KBM-7 (cell line): ENCODE results near the gene ATP5PF.
"Not testable (repeated sequence)": the region's sequence is repeated elsewhere in the genome, so short reads cannot be mapped to it uniquely, and the experiment has no call there.

ENCODE experiments used
- DNase-seq: peaks from one replicate; pipeline ENCODE4 v3.0.0-alpha.2; 2015
- in situ Hi-C: fragments of 300-500 bp; cut with MboI; formaldehyde crosslinking; loops from 2 replicates; pipeline ENCODE4 v1.14.3; 2020; ENCODE audit warnings: low sequenced_read_pairs, low pct_unique_long_range_greater_than_20kb, mixed read lengths

The ATP5PF gene, protein sequence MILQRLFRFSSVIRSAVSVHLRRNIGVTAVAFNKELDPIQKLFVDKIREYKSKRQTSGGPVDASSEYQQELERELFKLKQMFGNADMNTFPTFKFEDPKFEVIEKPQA

DNA sequence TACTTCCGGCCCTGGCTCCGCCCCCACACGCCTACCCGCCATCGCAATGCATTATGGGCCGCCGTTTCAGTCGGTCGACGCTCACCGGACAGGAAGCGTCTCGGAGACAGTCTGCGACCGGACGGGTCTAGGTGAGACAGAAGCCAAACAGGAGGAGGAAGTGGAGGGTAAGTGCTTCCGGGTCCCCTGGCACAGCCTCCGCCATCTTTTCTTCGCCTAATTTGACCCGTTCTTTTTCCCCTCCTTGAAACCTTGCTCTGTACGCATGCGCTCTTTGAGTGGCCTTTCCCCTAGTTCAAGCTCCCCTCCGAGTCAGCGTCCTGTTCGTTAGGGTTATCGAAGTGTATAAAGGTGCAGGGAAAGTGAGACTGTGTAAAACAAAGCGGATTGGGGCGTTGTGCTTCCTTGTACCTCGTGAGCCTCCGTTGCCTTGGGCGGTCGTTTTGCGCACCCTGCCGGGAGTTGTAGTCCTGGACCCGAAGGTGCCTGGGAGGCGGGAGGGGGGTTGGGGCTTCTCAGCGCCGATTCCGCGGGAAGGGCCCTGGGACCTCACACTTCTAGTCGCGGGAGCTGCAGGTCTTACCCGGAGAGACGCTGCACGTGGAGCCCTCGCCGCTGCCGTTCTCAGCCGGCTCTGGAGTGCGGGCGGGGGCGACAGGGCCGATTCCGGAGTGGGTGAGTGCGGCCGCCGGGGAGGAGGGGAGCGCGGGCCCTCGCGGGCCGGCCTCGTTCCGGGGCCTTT lies at the start of gene ATP5PF, which contains the start of gene GABPA:
ATP5PF (minus strand) TSS at position 1 of the 742 bp plus-strand sequence. CDS start 5,110 bp downstream, outside the sequence.
GABPA (plus strand) TSS at position 69 of the 742 bp plus-strand sequence. CDS start 6,627 bp downstream, outside the sequence.
- in situ Hi-C loops: no loop called here
- peak; percentile 99 for DNase-seq

DNA sequence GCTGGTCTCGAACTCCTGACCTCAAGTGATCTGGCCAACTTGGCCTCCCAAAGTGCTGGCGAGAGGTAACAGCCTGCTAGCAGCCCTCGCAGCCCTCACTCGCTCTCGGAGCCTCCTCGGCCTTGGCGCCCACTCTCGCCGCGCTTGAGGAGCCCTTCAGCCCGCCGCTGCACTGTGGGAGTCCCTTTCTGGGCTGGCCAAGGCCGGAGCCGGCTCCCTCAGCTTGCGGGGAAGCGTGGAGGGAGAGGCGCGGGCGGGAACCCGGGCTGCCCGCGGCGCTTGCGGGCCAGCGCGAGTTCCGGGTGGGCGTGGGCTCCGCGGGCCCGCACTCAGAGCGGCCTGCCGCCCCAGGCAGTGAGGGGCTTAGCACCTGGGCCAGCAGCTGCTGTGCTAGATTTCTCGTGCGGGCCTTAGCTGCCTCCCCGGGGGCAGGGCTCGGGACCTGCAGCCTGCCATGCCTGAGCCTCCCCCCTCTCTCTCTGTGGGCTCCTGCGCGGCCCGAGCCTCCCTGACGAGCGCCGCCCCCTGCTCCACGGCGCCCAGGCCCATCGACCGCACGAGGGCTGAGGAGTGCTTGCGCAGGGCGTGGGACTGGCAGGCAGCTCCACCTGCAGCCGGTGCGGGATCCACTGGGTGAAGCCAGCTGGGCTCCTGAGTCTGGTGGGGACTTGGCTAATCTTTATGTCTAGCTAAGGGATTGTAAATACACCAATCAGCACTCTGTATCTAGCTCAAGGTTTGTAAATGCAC lies 43.6 kb upstream of the ATP5PF start:
- in situ Hi-C loops, DNase-seq: not testable (repeated sequence)

DNA sequence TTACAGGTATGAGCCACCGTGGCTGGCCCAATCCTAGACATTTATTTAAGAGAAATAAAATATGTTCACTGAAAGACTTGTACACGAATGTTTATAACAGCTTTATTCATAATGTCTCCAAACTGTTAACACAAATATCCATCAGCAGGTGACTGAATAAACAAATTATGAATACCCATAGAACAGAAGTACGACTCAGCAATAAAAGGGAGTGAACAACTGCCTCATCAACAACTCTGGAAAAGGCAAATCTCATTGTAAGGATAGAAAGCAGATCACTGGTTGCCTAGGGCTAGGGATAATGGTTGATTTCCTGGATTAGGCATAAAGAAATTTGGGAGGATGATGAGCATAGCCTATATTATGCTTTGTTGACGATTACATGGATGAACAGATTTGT lies 41.7 kb upstream of the ATP5PF start:
- no peak for DNase-seq
- in situ Hi-C loops: no loop called here

DNA sequence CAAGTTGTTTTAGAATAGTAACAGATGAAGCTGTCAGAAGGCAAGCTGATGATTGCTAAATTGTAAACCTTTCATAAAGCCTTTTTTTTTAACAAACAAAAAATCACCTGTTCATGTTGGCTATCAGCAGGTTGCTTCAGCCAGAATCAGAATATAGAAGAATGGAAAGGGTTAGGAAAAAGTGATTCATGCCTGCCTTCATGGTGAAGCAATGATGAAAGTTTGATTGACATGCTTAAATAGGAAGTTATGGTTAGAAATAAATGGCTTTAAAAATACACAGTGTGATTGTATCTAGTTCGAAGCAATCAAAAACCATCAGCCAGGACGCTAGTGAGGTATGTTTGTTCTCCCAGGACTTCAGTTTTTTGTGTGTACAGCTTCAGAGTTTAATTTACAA lies 38.0 kb upstream of the ATP5PF start:
- DNase-seq: peak; percentile 48
- in situ Hi-C loops: no loop called here

DNA sequence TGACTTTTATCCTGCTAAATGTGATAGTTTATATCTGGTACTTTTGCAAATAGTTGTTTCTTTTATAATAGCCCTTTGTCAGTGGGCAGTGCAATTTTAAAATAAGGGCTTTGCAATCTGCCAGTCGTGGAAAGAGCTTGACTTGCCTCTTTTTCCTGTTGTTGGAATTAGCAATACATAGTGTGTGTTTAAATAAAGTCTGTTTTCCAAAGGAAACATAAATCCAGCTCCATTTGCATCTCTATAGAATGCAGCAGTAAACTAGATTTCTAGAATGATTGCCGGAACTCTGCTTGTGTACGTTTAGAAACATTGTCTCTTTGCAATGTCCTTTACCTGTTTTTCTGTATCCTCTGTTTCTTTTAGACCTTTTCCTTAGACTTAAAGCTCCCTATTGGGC lies 33.2 kb upstream of the ATP5PF start:
- in situ Hi-C loops: no loop called here
- no peak for DNase-seq

DNA sequence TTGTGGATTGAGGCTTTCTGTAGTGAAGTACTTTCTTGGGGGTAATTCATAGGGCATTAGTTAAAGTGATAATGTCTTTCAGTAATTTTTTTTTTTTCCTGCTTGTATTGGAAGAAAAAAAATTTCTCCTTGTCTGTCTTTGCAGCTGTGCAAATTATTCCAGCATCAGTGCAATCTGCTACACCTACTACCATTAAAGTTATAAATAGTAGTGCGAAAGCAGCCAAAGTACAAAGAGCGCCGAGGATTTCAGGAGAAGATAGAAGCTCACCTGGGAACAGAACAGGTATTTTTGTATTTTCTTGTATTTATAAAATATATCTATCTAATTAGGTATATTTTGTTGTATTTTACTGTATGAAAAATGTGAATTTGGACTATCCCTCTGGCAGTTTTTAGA lies 29.4 kb upstream of the ATP5PF start:
- in situ Hi-C loops: no loop called here
- DNase-seq: no peak

DNA sequence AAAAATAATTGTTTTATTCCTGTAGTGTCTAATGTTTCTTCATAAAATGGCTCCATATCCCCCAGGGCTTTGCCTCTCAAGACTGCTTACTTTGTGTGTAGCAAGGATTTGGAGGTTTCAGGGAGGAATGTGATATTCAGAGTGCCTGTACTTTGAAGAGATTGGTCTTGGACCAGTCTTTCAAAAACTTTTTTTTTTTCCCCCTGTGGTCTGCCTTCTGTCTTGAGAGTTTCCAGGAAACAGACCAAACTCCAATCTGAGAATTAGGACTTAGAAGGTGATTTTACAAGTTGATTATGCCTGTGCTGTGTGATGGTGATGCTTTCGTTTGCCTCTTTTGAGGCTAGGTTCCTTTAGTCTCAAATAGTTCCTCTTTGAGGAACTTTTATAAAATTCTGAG lies 26.0 kb upstream of the ATP5PF start:
- DNase-seq: no peak
- in situ Hi-C loops: no loop called here

DNA sequence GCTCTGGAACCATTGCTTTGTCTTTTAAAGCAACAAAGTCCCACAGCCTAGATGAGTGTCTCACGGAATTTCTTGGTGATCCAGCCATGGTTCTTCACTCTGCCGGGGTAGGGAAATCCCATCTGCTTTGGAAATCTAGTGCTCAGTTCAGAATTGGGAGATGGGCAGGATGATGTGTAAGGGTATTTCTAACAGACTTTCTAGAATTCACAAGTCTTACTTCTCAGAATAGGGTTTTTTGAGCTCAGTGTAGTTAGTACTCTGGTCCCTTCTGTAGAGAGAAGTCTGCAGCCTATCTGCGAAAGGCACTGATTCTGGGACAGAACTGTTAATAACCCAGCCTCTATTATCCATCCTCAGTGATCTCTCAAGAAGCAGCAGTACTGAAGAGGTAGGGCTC lies 25.4 kb upstream of the ATP5PF start:
- in situ Hi-C loops: no loop called here
- DNase-seq: no peak

DNA sequence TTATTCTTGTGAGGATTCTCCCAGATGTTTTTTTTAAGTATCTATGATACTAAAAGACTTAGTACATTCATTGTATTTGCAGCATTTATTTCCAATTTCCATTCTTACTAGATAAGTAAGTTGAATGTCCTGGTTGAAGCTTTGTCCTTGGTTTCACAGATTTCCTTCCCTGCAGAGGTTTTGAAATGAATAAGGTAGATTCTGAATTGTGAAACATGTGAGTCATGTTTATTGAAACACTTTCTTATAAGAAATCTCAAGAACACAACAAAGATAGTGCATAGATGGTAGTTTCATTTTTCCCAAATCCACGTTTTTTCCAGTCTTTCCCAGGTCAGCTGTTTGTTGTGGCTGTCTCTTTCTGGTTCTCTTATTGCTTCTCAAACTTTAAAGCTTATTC lies 24.9 kb upstream of the ATP5PF start:
- DNase-seq: no peak
- in situ Hi-C loops: no loop called here

DNA sequence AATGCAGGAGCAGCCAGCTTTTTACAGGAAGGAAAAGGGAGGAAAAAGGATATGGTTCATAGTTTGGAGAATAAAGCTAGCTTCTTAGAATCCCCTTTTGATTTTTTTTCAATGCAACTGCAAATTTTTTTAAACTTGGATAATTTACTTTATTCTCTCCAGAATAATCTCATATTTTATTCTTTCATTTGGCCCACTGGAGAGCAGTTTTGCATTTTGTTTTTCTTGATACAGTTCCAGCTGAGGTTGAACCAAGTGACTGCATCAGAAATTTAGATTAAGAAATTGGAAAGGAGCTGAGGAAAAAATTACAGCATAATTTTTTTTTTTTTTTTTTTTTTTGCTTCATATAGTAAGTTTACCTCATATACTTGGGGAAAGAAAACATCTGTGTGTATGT lies 22.8 kb upstream of the ATP5PF start:
- in situ Hi-C loops: no loop called here
- DNase-seq: no peak

DNA sequence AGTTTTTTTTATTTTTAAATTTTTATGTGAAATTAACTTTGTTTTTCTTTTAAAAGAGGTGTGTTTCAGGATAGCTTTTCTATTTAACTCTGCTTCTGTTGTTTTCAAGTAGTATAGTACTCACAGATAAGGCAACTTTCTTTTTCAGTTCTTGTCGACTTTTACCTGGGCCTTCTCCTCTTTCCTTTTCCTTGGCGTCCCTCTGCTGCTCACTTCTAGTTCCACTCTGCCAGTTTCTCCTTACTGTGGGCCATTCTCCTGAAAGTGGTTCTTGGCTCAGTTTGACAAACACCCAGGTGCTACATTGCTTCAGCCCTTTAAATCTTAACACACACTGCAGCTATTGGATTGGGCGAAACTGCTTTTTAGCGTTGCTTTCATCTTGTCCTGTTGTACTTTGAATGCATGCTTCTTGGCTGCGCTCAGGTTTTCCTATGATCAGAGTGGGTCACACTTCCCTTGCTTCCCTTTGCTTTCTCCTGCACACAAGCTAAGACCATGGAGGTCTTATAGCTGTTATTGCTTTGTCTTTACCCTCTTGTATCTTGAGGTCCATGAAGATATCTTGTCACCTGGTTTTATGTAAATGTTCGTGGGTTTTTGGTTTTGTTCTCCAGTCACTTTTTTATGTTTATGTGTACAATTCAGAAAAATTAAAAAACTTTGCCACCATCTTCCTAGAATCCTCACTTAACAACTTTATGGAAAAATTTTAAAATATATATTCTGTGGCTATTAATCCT lies 21.7 kb upstream of the ATP5PF start:
- DNase-seq: no peak
- in situ Hi-C loops: no loop called here

DNA sequence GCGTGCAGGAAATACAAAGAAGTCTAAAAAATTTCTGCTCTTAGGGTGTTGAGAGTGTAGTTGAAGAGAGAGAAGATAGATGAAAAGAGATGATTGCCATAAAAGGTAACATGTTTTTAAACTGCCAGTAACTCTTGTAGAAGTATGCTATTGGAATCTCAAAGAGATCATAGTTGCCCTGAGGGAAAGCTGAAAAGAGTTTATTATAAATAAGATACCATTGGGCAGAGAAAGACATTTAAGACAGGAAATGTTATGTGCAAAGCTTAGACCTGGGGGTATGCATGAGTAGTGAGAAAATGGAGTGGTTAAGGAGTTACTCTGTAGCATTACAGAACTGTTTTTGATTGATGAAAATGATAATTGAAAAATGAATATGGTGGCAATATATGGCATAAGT lies 17.7 kb upstream of the ATP5PF start:
- in situ Hi-C loops: no loop called here
- no peak for DNase-seq

DNA sequence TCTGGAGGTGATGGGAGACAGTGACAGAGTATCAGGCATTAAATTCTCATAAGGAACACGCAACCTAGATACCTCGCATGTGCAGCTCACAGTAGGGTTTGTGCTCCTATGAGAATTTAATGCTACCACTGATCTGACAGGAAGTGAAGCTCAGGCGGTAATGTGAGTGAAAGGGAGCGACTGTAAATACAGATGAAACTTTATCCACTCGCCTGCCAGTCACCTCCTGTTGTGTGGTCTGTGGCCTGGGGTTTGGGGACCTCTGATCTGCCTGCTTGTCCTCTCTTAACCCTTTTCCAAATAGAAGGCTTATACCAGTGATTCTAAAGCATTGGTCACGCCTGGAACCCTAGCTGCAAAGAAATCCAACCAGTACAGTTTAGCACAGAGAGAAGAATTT lies 15.4 kb upstream of the ATP5PF start:
- in situ Hi-C loops: no loop called here
- DNase-seq: peak; percentile 59

DNA sequence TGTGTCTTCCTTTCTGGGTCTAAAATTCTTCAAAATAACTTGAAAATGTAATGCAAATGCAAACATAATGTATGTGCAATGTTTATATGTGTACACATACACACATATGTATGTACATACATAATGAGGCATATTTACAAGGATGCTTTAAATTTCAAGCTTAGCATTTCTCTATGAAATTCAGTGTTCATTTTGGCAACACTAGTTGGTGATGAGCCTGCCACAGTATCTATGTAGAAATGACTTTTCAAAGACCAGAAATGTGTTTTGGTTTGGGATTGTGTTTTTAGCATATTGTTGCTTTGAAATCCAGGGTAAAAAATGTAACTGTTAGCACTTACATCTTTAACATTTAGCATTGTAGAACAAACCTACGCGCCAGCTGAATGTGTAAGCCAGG lies 10.2 kb upstream of the ATP5PF start:
- no peak for DNase-seq
- in situ Hi-C loops: no loop called here

DNA sequence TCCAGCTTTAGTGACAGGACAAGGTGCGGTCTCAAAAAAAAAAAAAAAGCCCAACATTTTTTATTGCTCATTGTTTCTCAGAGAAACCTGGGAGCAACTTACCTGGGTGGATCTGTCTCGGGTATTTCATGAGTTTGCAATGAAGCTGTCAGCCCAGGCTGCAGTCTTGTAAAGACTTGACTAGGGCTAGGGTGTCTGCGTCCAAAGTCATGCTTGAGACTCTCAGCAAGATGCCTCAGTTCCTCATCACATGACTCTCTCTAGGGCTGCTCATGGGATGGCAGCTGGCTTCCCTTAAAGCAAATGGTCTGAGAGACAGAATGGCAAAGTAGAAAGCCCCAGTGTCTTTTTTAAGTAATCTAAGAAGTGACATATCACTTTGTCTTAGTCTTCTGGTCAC lies 8.2 kb upstream of the ATP5PF start:
- in situ Hi-C loops: no loop called here
- no peak for DNase-seq

DNA sequence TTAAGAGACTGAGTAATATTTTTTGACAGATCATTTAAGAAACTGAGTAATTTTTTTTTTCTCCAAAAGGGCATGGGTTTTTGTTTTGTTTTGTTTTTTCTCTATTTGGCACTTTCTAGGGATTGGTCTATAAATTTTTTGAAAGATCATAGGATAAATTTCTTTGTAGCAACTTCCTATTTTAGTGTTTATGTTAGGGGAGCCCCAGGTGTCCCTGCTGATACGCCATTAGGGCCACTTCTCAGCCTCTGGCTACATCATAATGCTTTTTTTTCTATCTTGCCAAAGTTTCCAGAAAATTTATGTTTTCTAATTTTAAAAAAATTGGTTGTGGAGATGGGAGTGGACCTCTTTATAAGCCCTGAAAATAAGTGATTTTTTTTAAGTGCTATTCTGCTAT lies 2.7 kb upstream of the ATP5PF start:
- in situ Hi-C loops: no loop called here

DNA sequence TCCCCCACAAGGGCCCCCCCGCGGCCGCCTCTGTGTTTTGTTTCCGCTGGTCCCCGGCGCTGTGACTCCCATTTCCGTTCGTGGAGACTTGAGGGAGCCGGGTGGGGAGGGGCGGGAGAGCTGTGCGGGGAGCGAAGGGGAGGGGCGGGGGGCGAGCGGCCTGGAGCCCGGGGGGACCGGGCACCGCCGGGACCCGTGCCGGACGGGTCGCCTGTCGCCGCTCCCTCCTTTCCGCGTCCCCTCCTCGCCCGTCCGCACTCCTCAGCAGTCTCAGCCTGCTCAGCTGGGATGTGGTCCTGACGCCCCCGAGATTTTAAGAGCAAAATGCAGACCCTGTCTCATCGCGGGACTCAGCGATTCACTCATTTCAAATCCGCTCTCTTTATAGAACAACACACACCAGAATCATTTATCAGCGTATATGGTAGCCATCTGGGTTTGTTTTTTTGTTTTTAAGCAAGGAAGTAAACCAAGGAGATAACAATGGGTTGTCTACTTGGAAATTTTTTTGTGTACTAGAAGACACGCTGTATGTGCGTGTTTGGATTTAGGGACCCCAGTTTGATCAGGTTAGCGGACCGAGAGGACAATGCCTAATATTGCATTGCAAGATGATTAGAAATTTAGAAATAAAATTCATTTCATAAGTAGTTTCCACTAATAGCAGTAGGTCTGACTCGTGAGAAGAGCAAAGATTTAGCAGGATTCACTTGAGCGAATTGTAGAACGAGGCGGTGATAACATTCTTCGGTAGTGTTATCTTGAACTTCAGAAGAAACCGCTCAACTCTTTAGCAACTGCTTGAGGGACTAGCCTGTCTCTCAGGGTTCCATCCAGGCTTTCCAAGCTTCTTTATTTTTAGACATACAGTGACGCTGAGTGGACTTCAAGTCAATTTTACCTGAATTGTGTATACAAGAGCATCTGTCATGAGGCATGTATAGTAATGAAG lies 1.2 kb upstream of the ATP5PF start:
- peak; percentile 58 for DNase-seq
- in situ Hi-C loops: no loop called here

More for the DNA sequence above, 2.7 kb upstream of the ATP5PF start:
- DNase-seq: peak; percentile 25

DNA sequence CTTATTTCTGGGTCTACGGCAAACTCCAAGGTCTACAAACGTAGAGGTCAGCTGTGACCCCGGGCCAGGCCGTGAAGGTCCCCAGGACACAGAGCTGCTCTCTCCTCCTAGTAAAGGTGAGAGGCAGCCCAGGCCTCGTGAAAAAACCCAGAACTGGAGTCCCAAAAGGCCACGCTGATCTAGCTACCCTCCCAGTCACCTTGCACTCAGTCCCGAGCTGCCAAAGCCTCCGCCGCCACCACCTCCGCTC lies 125 bp downstream of the ATP5PF start:
- DNase-seq: no peak
- in situ Hi-C loops: no loop called here
